ENCODE data around the gene MANSC4.

The MANSC4 gene

DNA sequence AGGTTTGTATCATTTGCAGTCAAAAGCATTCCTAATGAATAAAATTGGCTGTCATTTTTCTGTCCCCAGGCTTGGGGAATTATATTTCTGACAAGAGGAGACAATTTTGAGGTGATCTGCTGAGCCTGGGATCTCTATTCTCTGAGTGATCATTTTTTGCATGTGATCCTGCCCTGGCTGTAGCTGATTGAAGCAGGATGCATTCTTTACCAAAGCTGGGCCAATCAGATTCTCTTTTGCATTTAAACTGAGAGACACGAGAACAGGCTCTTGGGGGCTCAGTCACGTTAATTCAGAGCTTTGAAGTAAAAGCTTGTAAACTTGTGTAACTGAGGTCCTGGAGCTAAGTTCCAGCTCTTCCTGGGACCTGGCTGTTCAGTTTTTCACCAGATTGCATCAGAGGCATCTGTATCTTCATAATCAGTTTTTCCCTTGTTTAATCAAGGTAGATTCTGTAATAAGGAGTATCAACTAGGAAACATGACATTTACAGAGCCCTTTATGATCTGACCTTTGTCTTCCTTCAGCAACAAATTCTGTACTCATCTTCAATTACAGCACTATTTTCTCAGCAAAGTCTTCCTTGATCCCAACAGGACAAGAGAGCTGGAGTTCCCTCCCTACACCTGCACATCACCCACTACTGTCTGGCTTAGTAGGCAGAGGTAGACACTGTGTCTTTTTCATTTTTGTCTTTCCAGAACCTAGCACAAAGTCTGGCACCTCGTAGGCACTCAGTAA is 35.0 kb upstream of the MANSC4 start:
- Histone ChIP-seq H3K27ac (ENCODE audit: low read depth, low read length) (no peak overlapping the region), H3K9ac (ENCODE audit: low read depth, low read length) (no peak overlapping the region), H3K36me3 (ENCODE audit: insufficient read depth, low read length) (no peaks in the 10 kb centered on the region), H3K4me1 (ENCODE audit: insufficient read depth, low read length) (no peaks in the 10 kb centered on the region), H3K9me3 (ENCODE audit: insufficient read depth, low read depth, low read length) (no peaks in the 10 kb centered on the region), H3K27me3 (ENCODE audit: insufficient read depth, low read length) (no peaks in the 10 kb centered on the region), H3K4me3 (ENCODE audit: low read length) (no peak overlapping the region)
- 66% methylated on average over 3 of the region's 3 CpGs for WGBS

DNA sequence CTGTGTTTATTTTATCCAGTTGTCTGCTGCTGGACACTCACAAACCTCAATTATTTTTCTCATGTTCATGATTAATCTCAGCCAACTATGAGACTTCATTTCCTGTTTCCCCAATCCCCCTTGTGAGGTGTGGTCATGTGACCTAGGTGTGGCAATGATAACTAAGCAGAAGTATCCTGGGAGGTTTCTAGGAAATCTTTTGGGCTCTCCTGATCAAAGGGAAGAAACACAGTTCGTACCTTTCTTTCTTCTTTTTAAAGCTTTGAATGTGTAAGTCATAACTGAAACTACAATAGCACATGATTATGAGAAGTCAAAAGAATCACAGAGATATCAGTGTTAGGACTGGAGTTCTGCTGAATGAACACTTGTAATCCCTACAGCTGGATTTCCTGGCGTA is 34.4 kb upstream of the MANSC4 start:
- no peak overlapping the region for H3K4me3 ChIP-seq (ENCODE audit: low read length)

DNA sequence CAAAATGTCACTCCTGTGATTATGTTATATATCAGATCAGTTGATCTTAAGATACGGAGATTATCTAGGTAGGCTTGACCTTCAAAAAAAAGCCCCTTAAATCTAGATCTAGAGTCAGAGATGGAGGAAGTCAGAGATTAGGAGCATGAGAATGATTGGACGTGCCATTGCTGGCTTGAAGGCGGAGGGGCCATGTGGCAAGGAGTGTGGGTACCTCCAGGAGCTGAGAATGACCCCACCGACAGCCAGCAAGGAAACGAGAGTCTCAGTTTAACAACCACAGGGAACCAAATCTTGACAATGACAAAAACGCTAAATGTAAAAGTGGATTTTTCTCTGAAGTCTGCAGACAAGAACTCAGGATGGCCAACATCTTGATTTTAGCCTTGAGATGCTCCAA is 32.5 kb upstream of the MANSC4 start:
- Histone ChIP-seq H3K27ac (ENCODE audit: low read depth, low read length) (no peak overlapping the region), H3K4me3 (ENCODE audit: low read length) (no peak overlapping the region), H3K36me3 (ENCODE audit: insufficient read depth, low read length) (no peaks in the 10 kb centered on the region), H3K4me1 (ENCODE audit: insufficient read depth, low read length) (no peaks in the 10 kb centered on the region), H3K27me3 (ENCODE audit: insufficient read depth, low read length) (no peaks in the 10 kb centered on the region), H3K9ac (ENCODE audit: low read depth, low read length) (no peak overlapping the region), H3K9me3 (ENCODE audit: insufficient read depth, low read depth, low read length) (no peaks in the 10 kb centered on the region)
- WGBS = 80% methylated on average over 6 of the region's 6 CpGs

More for the DNA sequence above, 34.4 kb upstream of the MANSC4 start:
- Histone ChIP-seq H3K36me3 (ENCODE audit: insufficient read depth, low read length) (no peaks in the 10 kb centered on the region), H3K9ac (ENCODE audit: low read depth, low read length) (no peak overlapping the region), H3K9me3 (ENCODE audit: insufficient read depth, low read depth, low read length) (no peaks in the 10 kb centered on the region), H3K27me3 (ENCODE audit: insufficient read depth, low read length) (no peaks in the 10 kb centered on the region), H3K4me1 (ENCODE audit: insufficient read depth, low read length) (no peaks in the 10 kb centered on the region), H3K27ac (ENCODE audit: low read depth, low read length) (no peak overlapping the region)
- WGBS = 100% methylated on average over 2 of the region's 2 CpGs

- no peaks in the 10 kb centered on the region for H3K4me1 ChIP-seq (ENCODE audit: insufficient read depth, low read length)
- H3K9ac ChIP-seq (ENCODE audit: low read depth, low read length) = no peak overlapping the region
- H3K9me3 ChIP-seq (ENCODE audit: insufficient read depth, low read depth, low read length) = no peaks in the 10 kb centered on the region
- 91% methylated on average over 4 of the region's 4 CpGs for WGBS
- no peak overlapping the region for H3K4me3 ChIP-seq (ENCODE audit: low read length)
- H3K27ac ChIP-seq (ENCODE audit: low read depth, low read length) = no peak overlapping the region
- no peaks in the 10 kb centered on the region for H3K27me3 ChIP-seq (ENCODE audit: insufficient read depth, low read length)
- no peaks in the 10 kb centered on the region for H3K36me3 ChIP-seq (ENCODE audit: insufficient read depth, low read length)
Measured at GRCh38 chr12:27810756-27811155, 30.7 kb upstream of the MANSC4 start.

GRCh38 chr12:27808841-27809240 is 28.8 kb upstream of the MANSC4 start:
- no peaks in the 10 kb centered on the region for H3K36me3 ChIP-seq (ENCODE audit: insufficient read depth, low read length)
- no peaks in the 10 kb centered on the region for H3K27me3 ChIP-seq (ENCODE audit: insufficient read depth, low read length)
- no peak overlapping the region for H3K27ac ChIP-seq (ENCODE audit: low read depth, low read length)
- no peaks in the 10 kb centered on the region for H3K9me3 ChIP-seq (ENCODE audit: insufficient read depth, low read depth, low read length)
- no peaks in the 10 kb centered on the region for H3K4me1 ChIP-seq (ENCODE audit: insufficient read depth, low read length)
- WGBS = 95% methylated on average over 6 of the region's 6 CpGs
- no peak overlapping the region for H3K9ac ChIP-seq (ENCODE audit: low read depth, low read length)
- no peak overlapping the region for H3K4me3 ChIP-seq (ENCODE audit: low read length)

- no peaks in the 10 kb centered on the region for H3K9me3 ChIP-seq (ENCODE audit: insufficient read depth, low read depth, low read length)
- no peaks in the 10 kb centered on the region for H3K36me3 ChIP-seq (ENCODE audit: insufficient read depth, low read length)
- 75% methylated on average over 8 of the region's 8 CpGs for WGBS
- no peak overlapping the region for H3K27ac ChIP-seq (ENCODE audit: low read depth, low read length)
- H3K9ac ChIP-seq (ENCODE audit: low read depth, low read length) = no peak overlapping the region
- no peaks in the 10 kb centered on the region for H3K27me3 ChIP-seq (ENCODE audit: insufficient read depth, low read length)
- H3K4me1 ChIP-seq (ENCODE audit: insufficient read depth, low read length) = no peaks in the 10 kb centered on the region
- H3K4me3 ChIP-seq (ENCODE audit: low read length) = no peak overlapping the region
Measured at GRCh38 chr12:27807063-27807703, 27.1 kb upstream of the MANSC4 start.

DNA sequence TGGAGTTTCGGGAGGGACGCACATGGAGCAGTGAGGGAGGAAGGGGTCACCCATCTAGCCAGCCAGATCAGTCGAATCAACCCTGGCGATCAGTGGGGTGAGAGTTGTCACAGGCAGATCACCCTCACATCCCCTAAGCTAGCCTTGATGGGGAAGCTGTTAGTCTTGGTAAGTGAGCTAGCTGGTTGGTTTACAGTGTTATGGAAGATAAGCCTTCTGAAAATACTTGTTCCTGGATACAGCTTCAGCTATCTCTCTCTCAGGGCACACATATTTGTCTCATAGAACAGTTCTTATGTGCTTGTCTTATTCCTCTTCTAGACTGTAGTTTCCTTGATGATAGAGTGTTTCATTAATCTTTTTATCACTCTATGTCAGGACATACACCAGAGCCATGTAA is 26.2 kb upstream of the MANSC4 start:
- H3K27ac ChIP-seq (ENCODE audit: low read depth, low read length) = no peak overlapping the region
- H3K4me1 ChIP-seq (ENCODE audit: insufficient read depth, low read length) = no peaks in the 10 kb centered on the region
- H3K9me3 ChIP-seq (ENCODE audit: insufficient read depth, low read depth, low read length) = no peaks in the 10 kb centered on the region
- H3K9ac ChIP-seq (ENCODE audit: low read depth, low read length) = no peak overlapping the region
- H3K27me3 ChIP-seq (ENCODE audit: insufficient read depth, low read length) = no peaks in the 10 kb centered on the region
- H3K4me3 ChIP-seq (ENCODE audit: low read length) = no peak overlapping the region
- H3K36me3 ChIP-seq (ENCODE audit: insufficient read depth, low read length) = peaks cover 2% of the 10 kb centered on the region; the same call in 1 of the 2 replicates
- WGBS = 89% methylated on average over 4 of the region's 4 CpGs

DNA sequence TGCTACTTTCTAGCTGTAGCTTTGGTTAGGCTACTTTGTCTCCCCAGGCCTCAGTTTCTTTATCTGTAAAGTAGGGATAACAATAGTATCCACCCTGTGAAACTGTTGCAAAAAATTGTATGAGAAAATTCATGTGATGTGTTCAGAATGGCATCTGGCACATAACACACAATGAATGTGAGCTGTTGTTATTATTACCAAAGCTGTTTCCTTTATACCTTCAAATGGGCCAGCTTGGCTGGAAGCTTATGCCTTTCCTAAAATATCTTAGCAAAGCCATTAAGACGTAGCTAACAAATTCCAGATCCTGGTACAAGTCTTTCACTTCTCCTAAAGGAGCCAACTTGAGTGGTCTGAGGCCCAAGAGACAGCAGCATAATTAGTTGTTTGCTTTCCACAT is 25.2 kb upstream of the MANSC4 start:
- Histone ChIP-seq H3K36me3 (ENCODE audit: insufficient read depth, low read length) (peaks cover 3% of the 10 kb centered on the region; the same call in 1 of the 2 replicates), H3K9ac (ENCODE audit: low read depth, low read length) (no peak overlapping the region), H3K4me1 (ENCODE audit: insufficient read depth, low read length) (no peaks in the 10 kb centered on the region), H3K9me3 (ENCODE audit: insufficient read depth, low read depth, low read length) (no peaks in the 10 kb centered on the region), H3K27me3 (ENCODE audit: insufficient read depth, low read length) (no peaks in the 10 kb centered on the region), H3K27ac (ENCODE audit: low read depth, low read length) (no peak overlapping the region), H3K4me3 (ENCODE audit: low read length) (no peak overlapping the region)
- WGBS = 92% methylated on average over 1 of the region's 1 CpG

DNA sequence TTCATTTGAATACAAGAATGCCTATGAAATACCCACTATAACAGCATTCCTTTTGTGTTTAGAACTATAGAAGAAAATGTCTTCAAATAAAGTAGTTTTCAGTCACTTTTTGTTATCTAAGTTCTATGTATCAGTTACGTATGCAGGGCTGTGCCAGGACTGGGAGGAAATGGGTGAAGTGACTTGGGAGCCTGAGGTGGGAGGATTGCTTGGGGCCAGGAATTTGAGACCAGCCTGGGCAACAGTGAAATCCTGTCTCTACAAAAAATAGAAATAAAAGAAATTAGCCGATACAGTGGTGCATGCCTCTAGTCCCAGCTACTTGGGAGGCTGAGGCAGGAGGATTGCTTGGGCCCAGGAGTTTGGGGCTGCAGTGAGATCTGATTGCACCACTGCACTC is 22.9 kb upstream of the MANSC4 start:
- H3K9me3 ChIP-seq (ENCODE audit: insufficient read depth, low read depth, low read length) = no peaks in the 10 kb centered on the region
- H3K27ac ChIP-seq (ENCODE audit: low read depth, low read length) = no peak overlapping the region
- peaks cover 24% of the 10 kb centered on the region for H3K36me3 ChIP-seq (ENCODE audit: insufficient read depth, low read length)
- H3K4me1 ChIP-seq (ENCODE audit: insufficient read depth, low read length) = no peaks in the 10 kb centered on the region
- WGBS = 94% methylated on average over 2 of the region's 2 CpGs
- H3K9ac ChIP-seq (ENCODE audit: low read depth, low read length) = no peak overlapping the region
- H3K4me3 ChIP-seq (ENCODE audit: low read length) = no peak overlapping the region
- no peaks in the 10 kb centered on the region for H3K27me3 ChIP-seq (ENCODE audit: insufficient read depth, low read length)

- H3K4me1 ChIP-seq (ENCODE audit: insufficient read depth, low read length) = no peaks in the 10 kb centered on the region
- H3K9me3 ChIP-seq (ENCODE audit: insufficient read depth, low read depth, low read length) = no peaks in the 10 kb centered on the region
- whole genome bisulfite sequencing = 100% methylated on average over 2 of the region's 4 CpGs
- H3K27ac ChIP-seq (ENCODE audit: low read depth, low read length) = no peak overlapping the region
- peaks cover 28% of the 10 kb centered on the region for H3K36me3 ChIP-seq (ENCODE audit: insufficient read depth, low read length)
- no peaks in the 10 kb centered on the region for H3K27me3 ChIP-seq (ENCODE audit: insufficient read depth, low read length)
- H3K4me3 ChIP-seq (ENCODE audit: low read length) = no peak overlapping the region
- H3K9ac ChIP-seq (ENCODE audit: low read depth, low read length) = no peak overlapping the region
Measured at GRCh38 chr12:27802511-27802910, 22.5 kb upstream of the MANSC4 start.

- no peaks in the 10 kb centered on the region for H3K27me3 ChIP-seq (ENCODE audit: insufficient read depth, low read length)
- no peaks in the 10 kb centered on the region for H3K4me1 ChIP-seq (ENCODE audit: insufficient read depth, low read length)
- H3K9ac ChIP-seq (ENCODE audit: low read depth, low read length) = no peak overlapping the region
- 95% methylated on average over 5 of the region's 5 CpGs for WGBS
- peaks cover 37% of the 10 kb centered on the region for H3K36me3 ChIP-seq (ENCODE audit: insufficient read depth, low read length)
- H3K4me3 ChIP-seq (ENCODE audit: low read length) = no peak overlapping the region
- H3K27ac ChIP-seq (ENCODE audit: low read depth, low read length) = no peak overlapping the region
- H3K9me3 ChIP-seq (ENCODE audit: insufficient read depth, low read depth, low read length) = no peaks in the 10 kb centered on the region
Measured at GRCh38 chr12:27801630-27802029, 21.6 kb upstream of the MANSC4 start.
